ENCODE data around the gene CCDC92B.
A peak's percentile ranks its signal among the peaks of the same experiment; 100 is the strongest.

CCDC92B gene

DNA sequence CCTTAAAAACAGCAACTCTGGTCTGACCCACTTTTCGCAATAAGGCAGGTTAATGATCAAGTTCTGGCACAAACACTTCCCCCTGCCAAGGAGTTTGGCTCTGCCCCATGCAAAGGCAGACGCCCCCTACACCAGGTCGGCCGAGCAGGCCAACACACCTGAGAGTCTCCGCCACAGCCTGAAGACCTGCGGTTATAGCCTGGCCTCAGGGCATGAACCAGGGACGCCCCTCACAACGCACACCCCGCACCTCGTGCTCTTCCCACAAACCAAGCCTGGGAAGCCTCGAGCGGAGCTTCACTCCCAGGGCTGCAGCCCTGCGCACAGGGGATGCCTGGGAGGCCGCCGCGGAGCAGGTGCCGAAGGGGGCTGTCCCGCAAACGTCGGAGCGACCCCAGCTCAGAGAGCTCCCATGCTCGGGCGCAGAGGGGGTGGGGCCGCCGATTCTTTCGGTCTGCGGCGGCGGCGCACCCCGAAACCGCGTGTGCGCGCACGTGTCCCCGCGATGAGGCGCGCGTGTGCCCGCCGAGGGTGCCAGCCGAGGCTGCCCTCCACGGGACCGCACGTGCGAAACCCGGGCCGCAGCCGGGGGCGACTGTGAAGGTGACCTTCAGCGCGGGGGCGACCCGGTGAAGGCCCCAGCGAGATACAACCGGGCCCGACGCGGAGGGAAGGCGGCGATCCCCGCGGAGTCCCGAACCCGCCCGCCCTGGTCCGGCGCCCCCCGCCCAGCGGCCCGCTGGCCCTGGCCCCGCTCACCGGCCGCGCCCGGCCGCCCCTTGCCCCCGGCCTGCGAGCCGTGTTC lies 38.4 kb downstream of the CCDC92B start:
- DNase-seq (ENCODE audit: extremely low read depth, low read depth): no peak
- TF ChIP-seq, protein P1, sequence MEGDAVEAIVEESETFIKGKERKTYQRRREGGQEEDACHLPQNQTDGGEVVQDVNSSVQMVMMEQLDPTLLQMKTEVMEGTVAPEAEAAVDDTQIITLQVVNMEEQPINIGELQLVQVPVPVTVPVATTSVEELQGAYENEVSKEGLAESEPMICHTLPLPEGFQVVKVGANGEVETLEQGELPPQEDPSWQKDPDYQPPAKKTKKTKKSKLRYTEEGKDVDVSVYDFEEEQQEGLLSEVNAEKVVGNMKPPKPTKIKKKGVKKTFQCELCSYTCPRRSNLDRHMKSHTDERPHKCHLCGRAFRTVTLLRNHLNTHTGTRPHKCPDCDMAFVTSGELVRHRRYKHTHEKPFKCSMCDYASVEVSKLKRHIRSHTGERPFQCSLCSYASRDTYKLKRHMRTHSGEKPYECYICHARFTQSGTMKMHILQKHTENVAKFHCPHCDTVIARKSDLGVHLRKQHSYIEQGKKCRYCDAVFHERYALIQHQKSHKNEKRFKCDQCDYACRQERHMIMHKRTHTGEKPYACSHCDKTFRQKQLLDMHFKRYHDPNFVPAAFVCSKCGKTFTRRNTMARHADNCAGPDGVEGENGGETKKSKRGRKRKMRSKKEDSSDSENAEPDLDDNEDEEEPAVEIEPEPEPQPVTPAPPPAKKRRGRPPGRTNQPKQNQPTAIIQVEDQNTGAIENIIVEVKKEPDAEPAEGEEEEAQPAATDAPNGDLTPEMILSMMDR (IDR thresholded peaks at IDR 0.05; ENCODE audit: low read depth, low read length): no peak

DNA sequence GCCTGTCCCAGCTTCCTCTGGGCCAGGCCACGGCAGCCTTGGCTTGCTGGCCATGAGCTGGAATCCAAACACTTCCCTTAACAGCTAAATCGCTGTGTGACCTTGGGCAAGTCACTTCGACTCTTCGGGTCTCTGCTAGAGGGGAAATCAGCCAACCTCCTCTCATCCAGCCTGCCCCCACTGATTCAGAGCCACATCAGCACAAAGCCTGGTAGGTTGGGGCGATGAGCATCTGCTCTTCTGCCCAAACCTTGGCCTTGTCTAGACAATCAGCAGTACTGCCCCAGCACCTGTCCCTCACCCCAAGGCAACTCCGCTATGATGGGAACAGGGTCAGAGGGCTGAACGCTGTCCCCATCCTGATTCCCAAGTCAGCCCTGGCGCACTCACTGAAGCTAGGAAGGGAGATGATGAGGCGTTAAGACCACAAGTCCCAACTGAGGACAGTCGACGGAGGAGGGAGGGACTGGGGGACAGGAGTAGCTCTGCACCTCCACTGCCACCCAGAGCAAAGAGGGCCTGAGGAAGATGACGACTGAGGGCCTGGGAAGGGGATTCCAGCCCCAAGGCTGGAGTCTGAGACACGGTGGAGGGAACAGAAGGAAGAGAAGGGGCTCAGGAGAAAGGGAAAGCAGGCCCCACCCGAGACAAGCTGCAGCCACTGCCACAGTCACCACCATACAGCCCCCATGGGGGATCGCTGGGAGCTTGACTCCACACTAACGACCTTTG lies 39.2 kb downstream of the CCDC92B start:
- DNase-seq (ENCODE audit: extremely low read depth, low read depth): no peak
- TF ChIP-seq, protein P1 (IDR thresholded peaks at IDR 0.05; ENCODE audit: low read depth, low read length): no peak

DNA sequence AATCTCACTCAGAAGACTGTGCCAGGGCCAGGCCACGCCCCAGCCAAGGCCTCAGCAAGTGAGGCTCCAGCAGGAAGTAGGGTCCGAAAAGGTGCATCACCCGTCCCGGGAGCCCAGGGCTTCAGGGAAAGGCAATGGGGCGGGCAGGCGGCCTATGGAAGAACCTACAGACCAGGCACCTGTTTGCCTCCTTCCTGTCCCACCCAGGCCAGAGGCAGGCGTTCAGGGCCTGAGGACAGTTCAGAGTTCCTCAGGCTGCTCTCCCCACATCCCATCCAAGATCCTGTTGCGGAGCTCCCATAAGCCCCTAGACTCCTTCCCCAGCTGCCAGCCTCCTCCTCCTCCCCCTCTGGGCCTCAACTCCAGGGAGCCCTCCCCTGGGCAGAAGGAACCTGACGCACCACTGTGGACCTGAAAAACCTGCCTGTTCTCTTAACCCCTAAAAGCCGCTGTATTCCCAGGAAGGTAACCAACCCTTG lies 40.2 kb downstream of the CCDC92B start:
- no peak for DNase-seq (ENCODE audit: extremely low read depth, low read depth)
- TF ChIP-seq, protein P1 (IDR thresholded peaks at IDR 0.05; ENCODE audit: low read depth, low read length): no peak

DNA sequence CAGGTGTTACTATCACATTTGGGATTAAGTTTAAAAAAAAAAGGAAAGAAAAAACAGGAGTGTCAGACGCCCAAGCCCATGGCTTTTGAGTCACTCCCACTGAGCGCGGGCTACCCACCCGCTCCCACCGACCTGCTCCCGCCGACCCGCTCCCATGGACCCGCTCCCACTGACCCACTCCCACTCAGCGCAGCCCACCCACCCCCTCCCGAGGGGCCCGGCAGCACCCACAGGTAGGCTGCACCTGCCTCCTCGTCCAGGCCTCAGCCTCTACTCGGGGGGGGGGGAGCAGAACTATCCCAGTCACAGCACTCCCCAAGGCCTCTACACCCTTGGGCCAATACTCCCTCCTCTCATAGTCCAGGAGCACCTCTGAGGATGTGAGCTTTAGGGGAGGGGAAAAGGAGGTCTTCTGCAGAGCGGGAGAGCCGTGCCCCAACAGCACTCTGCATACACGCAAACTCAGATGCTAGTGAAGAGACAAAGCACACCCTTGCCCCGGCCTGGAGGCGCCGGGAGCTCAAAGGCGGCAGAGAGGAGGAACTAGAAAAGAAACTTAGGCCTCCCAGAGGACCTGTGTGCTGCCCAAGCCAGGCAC lies 40.8 kb downstream of the CCDC92B start:
- no peak for DNase-seq (ENCODE audit: extremely low read depth, low read depth)
- TF ChIP-seq, protein P1 (IDR thresholded peaks at IDR 0.05; ENCODE audit: low read depth, low read length): no peak

DNA sequence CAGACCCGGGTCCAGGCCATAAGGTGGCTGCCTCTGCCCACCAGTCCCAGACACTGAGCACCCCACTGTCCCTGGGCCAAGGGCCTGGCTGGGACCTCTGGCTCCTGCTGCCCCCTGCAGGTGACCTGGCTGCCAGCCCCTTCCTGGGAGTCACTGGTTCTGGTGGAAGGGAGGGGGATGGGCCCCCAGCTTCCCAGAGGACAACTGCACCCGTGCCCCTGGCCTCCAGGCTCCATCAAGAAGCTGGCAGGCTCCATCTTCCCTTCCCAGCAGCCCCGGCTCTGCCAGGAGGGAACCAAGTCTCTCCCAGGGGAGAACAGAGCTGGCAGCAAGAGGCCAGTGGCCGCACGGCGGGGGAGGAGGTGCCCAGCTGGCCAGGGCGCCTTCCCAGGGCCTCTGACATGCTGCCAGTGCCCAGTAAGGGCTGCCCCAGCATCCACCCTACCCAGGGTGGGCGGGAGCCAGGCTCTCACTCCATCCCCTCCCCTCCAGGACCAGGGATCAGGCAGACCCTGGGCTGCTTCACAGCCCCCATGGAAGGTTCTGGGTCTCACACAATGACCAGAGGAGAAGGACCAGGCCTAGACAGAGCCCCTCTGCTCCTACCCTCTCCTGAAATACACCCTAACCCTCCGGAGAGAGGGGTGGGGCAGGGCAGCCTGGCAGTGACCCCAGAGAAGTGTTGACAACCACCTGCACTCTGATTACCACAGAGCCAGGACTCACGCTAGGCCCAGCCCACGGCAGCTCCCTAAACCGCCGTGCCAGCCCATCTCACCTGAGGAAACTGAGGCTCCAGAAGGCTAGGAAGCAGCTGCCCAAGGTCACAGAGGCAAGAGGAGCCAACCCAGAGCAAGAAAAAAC lies 41.5 kb downstream of the CCDC92B start:
- TF ChIP-seq, protein P1 (IDR thresholded peaks at IDR 0.05; ENCODE audit: low read depth, low read length): peak; percentile 39
- DNase-seq (ENCODE audit: extremely low read depth, low read depth): no peak

DNA sequence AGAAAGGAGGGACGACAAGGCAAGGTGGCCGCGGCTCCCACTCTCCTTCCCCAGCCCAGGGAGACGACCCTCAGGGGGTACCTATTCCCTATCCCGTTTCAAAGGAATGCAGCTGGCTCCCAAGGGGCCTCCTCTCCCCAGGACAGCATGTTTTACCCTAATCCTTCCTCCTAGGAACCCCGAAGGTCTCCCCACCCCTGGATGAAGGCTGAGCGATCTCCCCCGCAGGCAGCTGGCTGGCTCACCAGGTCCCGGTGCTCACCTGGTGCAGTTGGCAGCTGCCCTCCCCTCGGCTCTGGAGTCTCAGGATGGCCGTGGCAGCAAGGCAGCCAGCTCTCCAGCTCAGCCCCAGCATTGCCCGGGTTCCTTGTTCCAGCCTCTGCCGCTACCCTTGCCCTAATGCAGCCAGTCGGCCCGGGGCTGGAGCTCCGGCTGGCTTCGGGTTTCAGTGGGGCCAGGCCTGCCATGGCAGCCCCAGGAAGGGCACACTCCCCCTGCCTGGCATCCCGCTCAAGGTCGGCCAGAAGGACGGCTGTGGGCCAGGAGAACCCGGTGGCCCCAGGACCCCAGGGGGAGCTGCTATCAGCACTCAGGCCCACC lies 42.4 kb downstream of the CCDC92B start:
- TF ChIP-seq, protein P1 (IDR thresholded peaks at IDR 0.05; ENCODE audit: low read depth, low read length): no peak
- DNase-seq (ENCODE audit: extremely low read depth, low read depth): no peak
